Panc1 (cell line): ENCODE data around the gene ITLN2. TPM values are rescaled to one million over a fixed set of nuclear protein-coding genes. Genes with fewer than 3 reads are reported as not detected.

Experiments
- ATAC-seq: fragments of 200-7000 bp; cut with Tn5 transposase; 2 replicates; pipeline ENCODE4 v1.9.1; 2020; ENCODE audit warnings: mild to moderate bottlenecking, moderate library complexity
- BruUV-seq: library from RNA; stranded (reverse); fragments of 400-500 nt; replicated peaks from 2 replicates; lab custom pipeline; 2021; lab: Mats Ljungman, UMichigan
- CTCF ChIA-PET: fragments of 300-600 bp; sonication (Branson Sonifier 250); formaldehyde crosslinking; loops from one replicate; lab custom pipeline; 2022; ENCODE audit warnings: antibody characterized with exemption; lab: Charles Lee
- POLR2A ChIA-PET: fragments of 300-600 bp; sonication (Branson Sonifier 250); formaldehyde crosslinking; loops from one replicate; lab custom pipeline; 2022; ENCODE audit warnings: antibody characterized with exemption; lab: Charles Lee
- DNase-seq: peaks from one replicate; pipeline ENCODE4 v3.0.0-alpha.2; 2010; ENCODE audit warnings: low read depth, low spot score
- H3K27ac ChIP-seq: 2 replicates; pipeline ENCODE4 v1.5.1; 2011; ENCODE audit warnings: mild to moderate bottlenecking, low read length, inconsistent platforms
- H3K27me3 ChIP-seq: fragments of 200-500 bp; sonication (Bioruptor generic); 2 replicates; pipeline ENCODE4 v1.6.0; 2014; ENCODE audit warnings: low read length, inconsistent platforms; ENCODE audit not compliant: control insufficient read depth, insufficient read depth
- H3K36me3 ChIP-seq: fragments of 200-500 bp; sonication (Bioruptor generic); 2 replicates; pipeline ENCODE4 v1.5.1; 2014; ENCODE audit warnings: inconsistent platforms, mild to moderate bottlenecking, low read length, moderate library complexity; ENCODE audit not compliant: control insufficient read depth, insufficient read depth
- H3K4me1 ChIP-seq: 2 replicates; pipeline ENCODE4 v1.5.1; 2011; ENCODE audit warnings: inconsistent platforms, mild to moderate bottlenecking, low read length, moderate library complexity; ENCODE audit not compliant: control insufficient read depth, insufficient read depth
- H3K4me3 ChIP-seq, 2 experiments: 2 replicates each; pipeline ENCODE4 v1.5.1; 2011 to 2012; ENCODE audit warnings: low read depth in 2 of 2, low read length in 2 of 2, mild to moderate bottlenecking in 2 of 2, inconsistent platforms in 1 of 2, moderate library complexity in 1 of 2
- H3K9me3 ChIP-seq: fragments of 200-500 bp; sonication (Bioruptor generic); 2 replicates; pipeline ENCODE4 v1.5.1; 2014; ENCODE audit warnings: low read depth, mild to moderate bottlenecking, inconsistent platforms, low read length, moderate library complexity; ENCODE audit not compliant: control insufficient read depth, insufficient read depth
- CTCF ChIP-seq: fragments of 450-650 bp; IDR thresholded peaks from 2 replicates; pipeline ENCODE4 v1.5.1; 2017; ENCODE audit warnings: mild to moderate bottlenecking
- POLR2AphosphoS5 ChIP-seq: IDR thresholded peaks from 2 replicates; pipeline ENCODE4 v1.6.1; 2012; ENCODE audit warnings: mild to moderate bottlenecking, low read depth, low read length, moderate library complexity
- SIN3A ChIP-seq: IDR thresholded peaks from 2 replicates; pipeline ENCODE4 v1.6.1; 2012; ENCODE audit warnings: low read depth, mild to moderate bottlenecking, low read length, moderate library complexity, borderline replicate concordance; ENCODE audit not compliant: insufficient read depth
- TCF7L2 ChIP-seq: IDR thresholded peaks from 2 replicates; pipeline ENCODE4 v1.6.1; 2011; ENCODE audit warnings: mild to moderate bottlenecking, low read depth, low read length, inconsistent platforms
- in situ Hi-C: cut with HindIII; loops from 2 replicates; pipeline ENCODE4 v1.10.0; 2016; ENCODE audit warnings: low sequenced_read_pairs, low pct_unique_long_range_greater_than_20kb
- intact Hi-C: fragments of 100-400 bp; cut with micrococcal nuclease; formaldehyde crosslinking; loops from one replicate; pipeline ENCODE4 v1.10.0; 2022; ENCODE audit not compliant: unreplicated experiment
- total RNA-seq: library from RNA; stranded (reverse); gene quantifications from one replicate; pipeline ENCODE4 v1.2.1, GENCODE V29; 2021; ENCODE audit not compliant: unreplicated experiment
- TF ChIP-seq, protein P1 (sequence below), 2 experiments: IDR thresholded peaks; 2 replicates each; pipeline ENCODE4 v1.6.1; 2011 to 2012; ENCODE audit warnings: low read depth in 2 of 2, control low read depth in 1 of 2, low read length in 1 of 2, mild to moderate bottlenecking in 1 of 2, moderate library complexity in 1 of 2; ENCODE audit not compliant: insufficient read depth in 1 of 2

The ITLN2 gene
- total RNA-seq, 1 experiment from 2014 or later: not detected

DNA sequence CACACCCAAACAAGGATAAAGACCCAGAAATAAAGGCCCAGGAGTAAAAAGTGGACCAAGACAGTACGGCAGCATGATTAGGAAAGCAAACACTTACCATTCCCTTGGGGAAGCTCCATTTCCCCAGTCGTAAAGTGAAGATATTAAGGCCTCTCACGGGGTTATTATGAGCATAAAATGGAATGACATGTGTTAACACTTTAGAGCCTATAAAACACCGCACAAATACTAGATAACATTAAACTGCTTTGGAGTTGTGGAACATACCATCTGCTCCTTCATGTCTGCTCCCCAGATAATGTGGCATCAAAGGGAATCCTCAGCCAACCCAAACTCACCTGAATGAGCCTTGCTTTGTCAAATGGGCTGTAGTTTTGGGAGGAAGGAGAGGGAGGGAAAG is 8.9 kb upstream of the ITLN2 start:
- intact Hi-C loops: no loop called here
- BruUV-seq: no TSS peak
- Histone ChIP-seq H3K27me3 (no peaks in the 10 kb centered on the region), H3K27ac (no peak overlapping the region), H3K9me3 (no peaks in the 10 kb centered on the region), H3K36me3 (no peaks in the 10 kb centered on the region), H3K4me1 (no peaks in the 10 kb centered on the region), H3K4me3 (no peak overlapping the region)
- CTCF ChIA-PET: no interaction called here
- ATAC-seq (no peak), DNase-seq (no peak)
- POLR2A ChIA-PET: no interaction called here
- in situ Hi-C loops: no loop called here
- no peak for TF ChIP-seq SIN3A
- TF ChIP-seq CTCF: no peak
- TF ChIP-seq POLR2AphosphoS5: no peak
- TF ChIP-seq, protein P1, sequence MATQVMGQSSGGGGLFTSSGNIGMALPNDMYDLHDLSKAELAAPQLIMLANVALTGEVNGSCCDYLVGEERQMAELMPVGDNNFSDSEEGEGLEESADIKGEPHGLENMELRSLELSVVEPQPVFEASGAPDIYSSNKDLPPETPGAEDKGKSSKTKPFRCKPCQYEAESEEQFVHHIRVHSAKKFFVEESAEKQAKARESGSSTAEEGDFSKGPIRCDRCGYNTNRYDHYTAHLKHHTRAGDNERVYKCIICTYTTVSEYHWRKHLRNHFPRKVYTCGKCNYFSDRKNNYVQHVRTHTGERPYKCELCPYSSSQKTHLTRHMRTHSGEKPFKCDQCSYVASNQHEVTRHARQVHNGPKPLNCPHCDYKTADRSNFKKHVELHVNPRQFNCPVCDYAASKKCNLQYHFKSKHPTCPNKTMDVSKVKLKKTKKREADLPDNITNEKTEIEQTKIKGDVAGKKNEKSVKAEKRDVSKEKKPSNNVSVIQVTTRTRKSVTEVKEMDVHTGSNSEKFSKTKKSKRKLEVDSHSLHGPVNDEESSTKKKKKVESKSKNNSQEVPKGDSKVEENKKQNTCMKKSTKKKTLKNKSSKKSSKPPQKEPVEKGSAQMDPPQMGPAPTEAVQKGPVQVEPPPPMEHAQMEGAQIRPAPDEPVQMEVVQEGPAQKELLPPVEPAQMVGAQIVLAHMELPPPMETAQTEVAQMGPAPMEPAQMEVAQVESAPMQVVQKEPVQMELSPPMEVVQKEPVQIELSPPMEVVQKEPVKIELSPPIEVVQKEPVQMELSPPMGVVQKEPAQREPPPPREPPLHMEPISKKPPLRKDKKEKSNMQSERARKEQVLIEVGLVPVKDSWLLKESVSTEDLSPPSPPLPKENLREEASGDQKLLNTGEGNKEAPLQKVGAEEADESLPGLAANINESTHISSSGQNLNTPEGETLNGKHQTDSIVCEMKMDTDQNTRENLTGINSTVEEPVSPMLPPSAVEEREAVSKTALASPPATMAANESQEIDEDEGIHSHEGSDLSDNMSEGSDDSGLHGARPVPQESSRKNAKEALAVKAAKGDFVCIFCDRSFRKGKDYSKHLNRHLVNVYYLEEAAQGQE (IDR thresholded peaks at IDR 0.05; ENCODE audit: insufficient read depth in 1 of 2, low read depth in 2 of 2, low read length in 1 of 2): no peak
- no peak for TF ChIP-seq TCF7L2

GRCh38 chr1:160961419-160961818 is 6.8 kb upstream of the ITLN2 start:
- TF ChIP-seq, protein P1 (IDR thresholded peaks at IDR 0.05; ENCODE audit: insufficient read depth in 1 of 2, low read depth in 2 of 2, low read length in 1 of 2): no peak
- Histone ChIP-seq H3K27me3 (no peaks in the 10 kb centered on the region), H3K27ac (no peak overlapping the region), H3K4me1 (no peaks in the 10 kb centered on the region), H3K4me3 (no peak overlapping the region), H3K9me3 (no peaks in the 10 kb centered on the region), H3K36me3 (no peaks in the 10 kb centered on the region)
- intact Hi-C loops: no loop called here
- ChIA-PET POLR2A (no interaction called here), CTCF (no interaction called here)
- in situ Hi-C loops: no loop called here
- no TSS peak for BruUV-seq
- ATAC-seq: no peak
- no peak for DNase-seq
